ENCODE results near the gene CNDP2.

Gene CNDP2

DNA sequence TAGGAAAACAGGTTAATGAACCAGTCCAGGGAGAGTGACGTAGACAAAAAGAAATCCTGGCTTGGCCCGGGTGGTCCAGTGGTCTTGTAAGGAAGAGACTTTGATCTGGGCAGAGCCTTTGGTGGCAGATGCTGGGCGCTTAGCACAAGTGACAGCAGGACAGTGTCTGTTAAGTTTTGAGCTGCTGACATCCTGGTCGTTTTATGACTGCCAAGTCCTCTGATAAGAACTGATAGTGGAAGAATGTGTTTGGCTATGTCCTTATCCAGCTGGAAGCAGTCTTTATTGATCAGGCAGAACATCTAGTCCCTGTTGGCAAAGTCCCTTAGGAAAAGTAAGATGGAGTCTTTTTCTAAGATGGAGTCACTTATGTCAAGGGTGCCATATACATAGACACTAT is 74.1 kb downstream of the CNDP2 start:
- no peak for DNase-seq (ENCODE audit: low read depth, low spot score)

DNA sequence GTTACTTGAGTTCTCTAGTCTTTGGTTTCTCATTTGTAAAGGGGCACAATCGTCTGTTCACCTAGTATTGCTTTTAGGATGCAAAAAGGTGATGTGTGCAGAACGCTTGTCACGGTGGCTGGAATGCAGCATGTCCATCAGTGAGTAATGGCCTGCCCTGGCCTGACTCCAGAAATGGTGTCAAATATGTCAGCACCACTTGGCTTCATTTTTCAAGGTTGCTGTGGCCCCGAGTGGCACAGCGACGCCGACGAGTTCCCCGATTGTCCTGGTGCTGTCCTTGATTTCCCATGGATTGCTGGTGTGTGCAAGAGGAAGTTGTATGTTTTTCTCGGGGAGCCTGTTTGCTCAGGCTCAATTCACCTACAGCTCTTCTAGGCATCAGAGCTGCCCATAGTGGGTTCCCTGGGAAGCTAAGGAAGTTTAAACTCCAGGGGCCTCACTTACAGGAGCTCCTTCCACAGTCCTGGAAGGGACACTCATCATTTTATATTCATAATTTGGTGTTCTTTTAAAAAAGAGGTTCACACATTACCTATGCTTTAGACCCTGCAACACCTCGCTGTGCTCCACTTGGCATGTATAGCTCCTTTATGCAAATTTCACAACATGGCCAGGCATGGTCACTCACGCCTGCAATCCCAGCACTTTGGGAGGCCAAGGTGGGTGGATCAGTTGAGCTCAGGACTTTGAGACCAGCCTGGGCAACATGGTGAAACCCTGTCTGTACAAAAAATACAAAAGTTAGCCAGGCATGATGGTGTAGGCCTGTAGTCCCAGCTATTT is 75.9 kb downstream of the CNDP2 start:
- no peak for DNase-seq (ENCODE audit: low read depth, low spot score)

- no peak for DNase-seq (ENCODE audit: low read depth, low spot score)
Measured at GRCh38 chr18:74573053-74573452, 76.9 kb downstream of the CNDP2 start.

All from ELF-1 (cell line).